NCI-H2171 (cell line): ENCODE results near the gene UBE2D1.
"Not testable (repeated sequence)": the region's sequence is repeated elsewhere in the genome, so short reads cannot be mapped to it uniquely, and the experiment has no call there.

Experiments
- DNase-seq: peaks from one replicate; lab custom pipeline; 2025; lab: John Stamatoyannopoulos, UW

Gene UBE2D1

GRCh38 chr10:58384095-58384494, 49.3 kb downstream of the UBE2D1 start:
- DNase-seq = no peak

- no peak for DNase-seq
Measured at GRCh38 chr10:58384544-58384998, 49.8 kb downstream of the UBE2D1 start.

GRCh38 chr10:58384999-58385783, 50.4 kb downstream of the UBE2D1 start, which contains the start of gene TFAM:
Gene TFAM (plus strand): TSS chr10:58385410. CDS start chr10:58385548, 138 bp downstream.
- peak; percentile 69 for DNase-seq

GRCh38 chr10:58385784-58386112, 50.9 kb downstream of the UBE2D1 start:
- no peak for DNase-seq

GRCh38 chr10:58389024-58389423, 54.2 kb downstream of the UBE2D1 start:
- DNase-seq = no peak

- no peak for DNase-seq
Measured at GRCh38 chr10:58393317-58393716, 58.5 kb downstream of the UBE2D1 start.

- DNase-seq = no peak
Measured at GRCh38 chr10:58394471-58394870, 59.7 kb downstream of the UBE2D1 start.

GRCh38 chr10:58396057-58396456, 61.3 kb downstream of the UBE2D1 start:
- no peak for DNase-seq

GRCh38 chr10:58397830-58398229, 63.0 kb downstream of the UBE2D1 start:
- DNase-seq = no peak

- DNase-seq = no peak
Measured at GRCh38 chr10:58399410-58399809, 64.6 kb downstream of the UBE2D1 start.

GRCh38 chr10:58400609-58401008, 65.8 kb downstream of the UBE2D1 start:
- no peak for DNase-seq

GRCh38 chr10:58404001-58404400, 69.2 kb downstream of the UBE2D1 start:
- no peak for DNase-seq

GRCh38 chr10:58409956-58410610, 75.3 kb downstream of the UBE2D1 start:
- DNase-seq = no peak

GRCh38 chr10:58412502-58412961, 77.7 kb downstream of the UBE2D1 start:
- no peak for DNase-seq

- DNase-seq = no peak
Measured at GRCh38 chr10:58414270-58415041, 79.7 kb downstream of the UBE2D1 start.

GRCh38 chr10:58415757-58416156, 81.0 kb downstream of the UBE2D1 start:
- no peak for DNase-seq

GRCh38 chr10:58417902-58418301, 83.1 kb downstream of the UBE2D1 start:
- DNase-seq = not testable (repeated sequence)
